PC-3 (cell line): ENCODE measurements around the gene PLAGL2. TPM values are rescaled to one million over a fixed set of nuclear protein-coding genes. Genes with fewer than 3 reads are reported as not detected.

Experiments
- ATAC-seq: fragments of 200-7000 bp; cut with Tn5 transposase; 2 replicates; pipeline ENCODE4 v1.9.1; 2020; ENCODE audit warnings: mild to moderate bottlenecking, moderate library complexity
- BruUV-seq: library from RNA; stranded (reverse); fragments of 400-500 nt; replicated peaks from 2 replicates; lab custom pipeline; 2021; lab: Mats Ljungman, UMichigan
- CTCF ChIA-PET: fragments of 300-600 bp; sonication (Branson Sonifier 250); formaldehyde crosslinking; loops from one replicate; lab custom pipeline; 2022; ENCODE audit warnings: antibody characterized with exemption; lab: Charles Lee
- POLR2A ChIA-PET: fragments of 300-600 bp; sonication (Branson Sonifier 250); formaldehyde crosslinking; loops from one replicate; lab custom pipeline; 2022; ENCODE audit warnings: antibody characterized with exemption; ENCODE audit not compliant: unreplicated experiment; lab: Charles Lee
- DNase-seq: peaks from one replicate; pipeline ENCODE4 v3.0.0-alpha.2; 2015
- H2AFZ ChIP-seq: fragments of 300-600 bp; sonication (generic); 2 replicates; pipeline ENCODE4 v1.6.0; 2016; ENCODE audit warnings: antibody characterized with exemption, low read length
- H3F3A ChIP-seq: fragments of 300-600 bp; sonication (generic); one replicate; pipeline ENCODE4 v1.6.0; 2017; ENCODE audit warnings: antibody characterized with exemption, low read length, control low read depth, mild to moderate bottlenecking; ENCODE audit not compliant: unreplicated experiment
- H3K27ac ChIP-seq: fragments of 300-600 bp; sonication (generic); 2 replicates; pipeline ENCODE4 v1.5.1; 2016; ENCODE audit warnings: mild to moderate bottlenecking, low read length
- H3K27me3 ChIP-seq: fragments of 300-600 bp; sonication (generic); 2 replicates; pipeline ENCODE4 v1.6.1; 2016; ENCODE audit warnings: low read length, mixed read lengths
- H3K36me3 ChIP-seq: fragments of 300-600 bp; sonication (generic); 2 replicates; pipeline ENCODE4 v1.6.1; 2016; ENCODE audit warnings: low read depth, mixed run types, low read length, mixed read lengths
- H3K4me1 ChIP-seq: fragments of 300-600 bp; sonication (generic); 2 replicates; pipeline ENCODE4 v1.5.1; 2016; ENCODE audit warnings: low read length; ENCODE audit not compliant: insufficient read depth
- H3K4me2 ChIP-seq: fragments of 300-600 bp; sonication (generic); 2 replicates; pipeline ENCODE4 v1.6.0; 2016; ENCODE audit warnings: low read length
- H3K4me3 ChIP-seq: fragments of 300-600 bp; sonication (generic); 2 replicates; pipeline ENCODE4 v1.5.1; 2016; ENCODE audit warnings: mild to moderate bottlenecking, low read length, mixed read lengths
- H3K79me2 ChIP-seq: fragments of 300-600 bp; sonication (generic); 2 replicates; pipeline ENCODE4 v1.6.1; 2017; ENCODE audit warnings: low read length, mixed read lengths
- H3K9ac ChIP-seq: fragments of 300-600 bp; sonication (generic); 2 replicates; pipeline ENCODE4 v1.6.0; 2016; ENCODE audit warnings: mild to moderate bottlenecking, low read length
- H3K9me2 ChIP-seq: fragments of 300-600 bp; sonication (generic); replicated peaks from 2 replicates; pipeline ENCODE4 v1.6.1; 2016; ENCODE audit warnings: mixed run types, low read length, mixed read lengths
- H3K9me3 ChIP-seq: fragments of 300-600 bp; sonication (generic); 2 replicates; pipeline ENCODE4 v1.6.1; 2016; ENCODE audit warnings: low read length, mixed read lengths
- H4K20me1 ChIP-seq: fragments of 300-600 bp; sonication (generic); 2 replicates; pipeline ENCODE4 v1.6.1; 2016; ENCODE audit warnings: low read length, mixed read lengths
- EZH2 ChIP-seq: fragments of 300-600 bp; sonication (generic); IDR thresholded peaks from one replicate; pipeline ENCODE4 v1.6.1; 2017; ENCODE audit warnings: antibody characterized with exemption, mild to moderate bottlenecking, low read length; ENCODE audit not compliant: unreplicated experiment
- EZH2phosphoT487 ChIP-seq: fragments of 300-600 bp; sonication (generic); IDR thresholded peaks from 2 replicates; pipeline ENCODE4 v1.6.1; 2018; ENCODE audit warnings: mild to moderate bottlenecking, antibody characterized with exemption, low read length, borderline replicate concordance
- intact Hi-C: fragments of 100-400 bp; cut with micrococcal nuclease; formaldehyde crosslinking; loops from 2 replicates; pipeline ENCODE4 v1.9.0; 2023
- total RNA-seq: library from RNA; depleted of rRNA; stranded (reverse); fragments of >200 nt; gene quantifications from 2 replicates; pipeline ENCODE4 v1.2.3, GENCODE V29; 2014
- TF ChIP-seq, protein P1 (sequence below): fragments of 300-600 bp; sonication (generic); conservative IDR thresholded peaks from 2 replicates; pipeline ENCODE4 v1.5.1; 2017; ENCODE audit warnings: antibody characterized with exemption, low read depth, mild to moderate bottlenecking, low read length

Gene PLAGL2
- total RNA-seq, 1 experiment from 2014 or later: 4.4 TPM

DNA sequence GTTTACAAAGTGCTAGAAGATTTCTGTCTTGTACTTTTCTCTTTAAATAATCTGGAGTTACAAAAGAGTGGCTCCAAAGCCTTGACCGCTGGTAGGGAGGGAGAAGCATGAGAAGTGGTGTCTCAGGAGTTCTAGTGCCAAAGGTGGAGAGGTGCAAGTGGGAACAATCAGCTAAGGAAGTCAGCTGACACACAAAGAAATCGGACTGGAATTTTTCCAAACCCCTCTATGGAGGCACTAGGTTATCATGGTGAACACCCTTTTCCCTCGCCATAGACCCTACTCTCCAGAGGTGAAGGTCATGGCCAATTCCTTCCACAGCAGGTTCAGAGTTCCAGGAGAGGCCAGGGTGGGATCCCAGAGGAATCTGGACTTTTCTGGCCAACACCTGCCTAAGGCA lies 14.8 kb downstream of the PLAGL2 start:
- intact Hi-C loops: no loop called here
- H3K9ac ChIP-seq: no peak overlapping the region
- no peak for TF ChIP-seq EZH2
- TF ChIP-seq, protein P1, sequence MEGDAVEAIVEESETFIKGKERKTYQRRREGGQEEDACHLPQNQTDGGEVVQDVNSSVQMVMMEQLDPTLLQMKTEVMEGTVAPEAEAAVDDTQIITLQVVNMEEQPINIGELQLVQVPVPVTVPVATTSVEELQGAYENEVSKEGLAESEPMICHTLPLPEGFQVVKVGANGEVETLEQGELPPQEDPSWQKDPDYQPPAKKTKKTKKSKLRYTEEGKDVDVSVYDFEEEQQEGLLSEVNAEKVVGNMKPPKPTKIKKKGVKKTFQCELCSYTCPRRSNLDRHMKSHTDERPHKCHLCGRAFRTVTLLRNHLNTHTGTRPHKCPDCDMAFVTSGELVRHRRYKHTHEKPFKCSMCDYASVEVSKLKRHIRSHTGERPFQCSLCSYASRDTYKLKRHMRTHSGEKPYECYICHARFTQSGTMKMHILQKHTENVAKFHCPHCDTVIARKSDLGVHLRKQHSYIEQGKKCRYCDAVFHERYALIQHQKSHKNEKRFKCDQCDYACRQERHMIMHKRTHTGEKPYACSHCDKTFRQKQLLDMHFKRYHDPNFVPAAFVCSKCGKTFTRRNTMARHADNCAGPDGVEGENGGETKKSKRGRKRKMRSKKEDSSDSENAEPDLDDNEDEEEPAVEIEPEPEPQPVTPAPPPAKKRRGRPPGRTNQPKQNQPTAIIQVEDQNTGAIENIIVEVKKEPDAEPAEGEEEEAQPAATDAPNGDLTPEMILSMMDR: no peak
- TF ChIP-seq EZH2phosphoT487: no peak
- H3K27ac ChIP-seq: no peak overlapping the region
- no peaks in the 10 kb centered on the region for H3K9me2 ChIP-seq
- H3F3A ChIP-seq: no peaks in the 10 kb centered on the region
- no peak overlapping the region for H3K4me3 ChIP-seq
- no peaks in the 10 kb centered on the region for H3K79me2 ChIP-seq
- no peak overlapping the region for H2AFZ ChIP-seq
- no peaks in the 10 kb centered on the region for H4K20me1 ChIP-seq
- H3K36me3 ChIP-seq: peaks cover 18% of the 10 kb centered on the region
- no TSS peak for BruUV-seq
- no peak overlapping the region for H3K4me2 ChIP-seq
- no peak for ATAC-seq
- no peak for DNase-seq
- ChIA-PET CTCF (no interaction called here), POLR2A (no interaction called here)
- H3K4me1 ChIP-seq: peaks cover 7% of the 10 kb centered on the region
- no peaks in the 10 kb centered on the region for H3K27me3 ChIP-seq
- H3K9me3 ChIP-seq: no peaks in the 10 kb centered on the region

DNA sequence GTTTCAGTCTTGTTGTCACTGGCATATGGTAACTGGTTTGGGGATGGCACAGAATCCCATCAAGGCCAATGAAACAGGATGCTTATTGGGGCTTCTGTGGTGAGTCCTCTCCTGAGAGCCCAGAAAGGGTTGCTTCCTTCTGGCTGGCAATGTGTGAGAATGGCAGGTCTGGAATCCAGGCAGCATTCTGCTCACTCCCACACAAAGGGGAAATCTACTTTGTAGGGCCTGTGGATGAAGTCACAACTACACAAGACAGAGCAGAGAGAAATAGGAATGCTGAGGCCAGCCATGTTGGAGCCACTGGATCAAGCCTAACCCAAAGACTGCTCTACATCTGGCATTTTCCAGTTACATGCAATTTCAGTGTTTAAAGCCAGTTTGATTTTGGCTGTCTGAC lies 15.7 kb downstream of the PLAGL2 start:
- no peak overlapping the region for H2AFZ ChIP-seq
- no peak overlapping the region for H3K27ac ChIP-seq
- no peak overlapping the region for H3K4me2 ChIP-seq
- intact Hi-C loops: no loop called here
- no peaks in the 10 kb centered on the region for H3K27me3 ChIP-seq
- ATAC-seq (no peak), DNase-seq (no peak)
- POLR2A ChIA-PET: no interaction called here
- peaks cover 10% of the 10 kb centered on the region; the same call in 1 of the 2 replicates for H3K36me3 ChIP-seq
- H3K9me2 ChIP-seq: no peaks in the 10 kb centered on the region
- H4K20me1 ChIP-seq: no peaks in the 10 kb centered on the region
- H3K4me3 ChIP-seq: no peak overlapping the region
- no peaks in the 10 kb centered on the region for H3F3A ChIP-seq
- no peak overlapping the region for H3K9ac ChIP-seq
- no peaks in the 10 kb centered on the region for H3K9me3 ChIP-seq
- H3K79me2 ChIP-seq: no peaks in the 10 kb centered on the region
- CTCF ChIA-PET: no interaction called here
- H3K4me1 ChIP-seq: peaks cover 7% of the 10 kb centered on the region
- TF ChIP-seq, protein P1: no peak
- TF ChIP-seq EZH2 (no peak), EZH2phosphoT487 (no peak)
- BruUV-seq: no TSS peak

DNA sequence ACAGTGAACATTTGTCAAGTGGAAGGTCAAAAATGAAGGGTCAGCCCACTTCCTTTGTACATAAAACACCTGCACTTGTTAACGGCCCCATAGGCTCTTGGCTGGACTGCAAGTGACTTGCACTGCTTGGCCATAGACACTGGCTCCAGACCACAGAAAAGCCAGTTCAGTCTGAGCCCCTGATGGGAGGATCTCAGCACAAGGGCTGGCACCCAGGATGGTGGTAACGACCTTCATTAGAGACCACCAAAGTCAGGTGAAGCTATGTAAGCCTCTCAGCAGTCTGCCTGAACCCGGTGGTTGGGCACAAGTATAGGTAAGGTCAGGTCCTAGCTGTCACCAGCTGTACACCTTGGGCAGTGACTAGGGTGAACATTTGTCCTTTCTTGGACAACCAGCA lies 16.1 kb downstream of the PLAGL2 start:
- H3F3A ChIP-seq: no peaks in the 10 kb centered on the region
- H3K79me2 ChIP-seq: no peaks in the 10 kb centered on the region
- DNase-seq (no peak), ATAC-seq (no peak)
- peaks cover 9% of the 10 kb centered on the region; the same call in 1 of the 2 replicates for H3K36me3 ChIP-seq
- ChIA-PET POLR2A (no interaction called here), CTCF (no interaction called here)
- H4K20me1 ChIP-seq: no peaks in the 10 kb centered on the region
- no peak overlapping the region for H2AFZ ChIP-seq
- no peaks in the 10 kb centered on the region for H3K27me3 ChIP-seq
- peaks cover 7% of the 10 kb centered on the region for H3K4me1 ChIP-seq
- no peak overlapping the region for H3K27ac ChIP-seq
- no TSS peak for BruUV-seq
- no peaks in the 10 kb centered on the region for H3K9me3 ChIP-seq
- H3K4me3 ChIP-seq: no peak overlapping the region
- no peak overlapping the region for H3K4me2 ChIP-seq
- TF ChIP-seq, protein P1: no peak
- no peak for TF ChIP-seq EZH2
- TF ChIP-seq EZH2phosphoT487: no peak
- H3K9ac ChIP-seq: no peak overlapping the region
- H3K9me2 ChIP-seq: no peaks in the 10 kb centered on the region
- intact Hi-C loops: no loop called here
